MM.1S (cell line): ENCODE measurements around the gene IL3.

ENCODE experiments used
- DNase-seq: peaks from one replicate; pipeline ENCODE4 v3.0.0-alpha.2; 2015
- H2AFZ ChIP-seq: fragments of 300-600 bp; sonication (generic); 2 replicates; pipeline ENCODE4 v1.6.0; 2016; ENCODE audit warnings: antibody characterized with exemption, low read length
- H3F3A ChIP-seq: fragments of 300-600 bp; sonication (generic); 2 replicates; pipeline ENCODE4 v1.6.1; 2016; ENCODE audit warnings: mild to moderate bottlenecking, antibody characterized with exemption, low read length, moderate library complexity, mixed read lengths; ENCODE audit not compliant: insufficient read depth
- H3K27ac ChIP-seq: fragments of 300-600 bp; sonication (generic); 2 replicates; pipeline ENCODE4 v1.5.1; 2016; ENCODE audit warnings: mild to moderate bottlenecking, low read length
- H3K27me3 ChIP-seq: fragments of 300-600 bp; sonication (generic); replicated peaks from 2 replicates; pipeline ENCODE4 v1.6.0; 2016; ENCODE audit warnings: low read length; ENCODE audit not compliant: insufficient read depth
- H3K36me3 ChIP-seq: fragments of 300-600 bp; sonication (generic); replicated peaks from 2 replicates; pipeline ENCODE4 v1.6.1; 2016; ENCODE audit warnings: mild to moderate bottlenecking, low read length, mixed read lengths; ENCODE audit not compliant: insufficient read depth
- H3K4me1 ChIP-seq: fragments of 300-600 bp; sonication (generic); 2 replicates; pipeline ENCODE4 v1.6.1; 2016; ENCODE audit warnings: low read length, mixed read lengths
- H3K4me2 ChIP-seq: fragments of 300-600 bp; sonication (generic); 2 replicates; pipeline ENCODE4 v1.6.0; 2016; ENCODE audit warnings: low read depth, low read length
- H3K4me3 ChIP-seq: fragments of 300-600 bp; sonication (generic); 2 replicates; pipeline ENCODE4 v1.5.1; 2016; ENCODE audit warnings: low read length, mixed read lengths
- H3K79me2 ChIP-seq: fragments of 300-600 bp; sonication (generic); 2 replicates; pipeline ENCODE4 v1.6.1; 2016; ENCODE audit warnings: mixed run types, low read length, mixed read lengths
- H3K9ac ChIP-seq: fragments of 300-600 bp; sonication (generic); 2 replicates; pipeline ENCODE4 v1.6.1; 2016; ENCODE audit warnings: low read length, mixed read lengths
- H3K9me2 ChIP-seq: fragments of 300-600 bp; sonication (generic); replicated peaks from 2 replicates; pipeline ENCODE4 v1.6.1; 2016; ENCODE audit warnings: mild to moderate bottlenecking, low read length, mixed read lengths; ENCODE audit not compliant: insufficient read depth
- H3K9me3 ChIP-seq: fragments of 300-600 bp; sonication (generic); replicated peaks from 2 replicates; pipeline ENCODE4 v1.6.1; 2016; ENCODE audit warnings: mild to moderate bottlenecking, low read length, mixed read lengths; ENCODE audit not compliant: insufficient read depth
- H4K20me1 ChIP-seq: fragments of 300-600 bp; sonication (generic); 2 replicates; pipeline ENCODE4 v1.6.1; 2016; ENCODE audit warnings: mild to moderate bottlenecking, low read length, moderate library complexity, mixed read lengths; ENCODE audit not compliant: insufficient read depth
- CTCF ChIP-seq: fragments of 300-600 bp; sonication (generic); IDR thresholded peaks from 2 replicates; pipeline ENCODE4 v1.5.1; 2016; ENCODE audit warnings: antibody characterized with exemption, low read length, mixed read lengths
- EZH2 ChIP-seq: fragments of 300-600 bp; sonication (generic); optimal IDR thresholded peaks from 2 replicates; pipeline ENCODE3; 2017; ENCODE audit warnings: low read depth, mild to moderate bottlenecking, antibody characterized with exemption, low read length, mixed read lengths
- EZH2phosphoT487 ChIP-seq: fragments of 300-600 bp; sonication (generic); IDR thresholded peaks from 2 replicates; pipeline ENCODE4 v1.6.1; 2018; ENCODE audit warnings: antibody characterized with exemption, low read length

IL3 gene

GRCh38 chr5:132021654-132022053, 38.8 kb upstream of the IL3 start:
- Histone ChIP-seq H3K9me2 (no peaks in the 10 kb centered on the region), H3K27me3 (peaks cover 66% of the 10 kb centered on the region), H4K20me1 (peaks cover 7% of the 10 kb centered on the region; the same call in 1 of the 2 replicates), H3K79me2 (no peaks in the 10 kb centered on the region), H3K9me3 (no peaks in the 10 kb centered on the region), H3F3A (peaks cover 27% of the 10 kb centered on the region), H3K4me3 (no peak overlapping the region), H3K4me2 (no peak overlapping the region), H3K9ac (no peak overlapping the region), H2AFZ (no peak overlapping the region), H3K36me3 (no peaks in the 10 kb centered on the region), H3K4me1 (peaks cover 36% of the 10 kb centered on the region), H3K27ac (no peak overlapping the region)
- DNase-seq, result no peak
- TF ChIP-seq EZH2phosphoT487, result no peak
- no peak for TF ChIP-seq CTCF
- no peak for TF ChIP-seq EZH2

GRCh38 chr5:132022737-132023136, 37.7 kb upstream of the IL3 start:
- Histone ChIP-seq H3K79me2 (no peaks in the 10 kb centered on the region), H3F3A (peaks cover 27% of the 10 kb centered on the region), H2AFZ (no peak overlapping the region), H3K4me1 (peaks cover 34% of the 10 kb centered on the region), H3K9ac (no peak overlapping the region), H3K4me2 (no peak overlapping the region), H3K4me3 (no peak overlapping the region), H3K27ac (no peak overlapping the region), H4K20me1 (peaks cover 7% of the 10 kb centered on the region; the same call in 1 of the 2 replicates), H3K9me2 (no peaks in the 10 kb centered on the region), H3K27me3 (peaks cover 55% of the 10 kb centered on the region), H3K9me3 (no peaks in the 10 kb centered on the region), H3K36me3 (no peaks in the 10 kb centered on the region)
- TF ChIP-seq EZH2phosphoT487 (no peak), CTCF (no peak), EZH2 (no peak)
- DNase-seq, result no peak

- no peak overlapping the region for H3K4me2 ChIP-seq
- peaks cover 27% of the 10 kb centered on the region for H3F3A ChIP-seq
- H3K27me3 ChIP-seq, result peaks cover 48% of the 10 kb centered on the region
- no peak overlapping the region for H3K9ac ChIP-seq
- no peak overlapping the region for H3K4me3 ChIP-seq
- no peak overlapping the region for H3K27ac ChIP-seq
- H3K4me1 ChIP-seq, result peaks cover 26% of the 10 kb centered on the region
- TF ChIP-seq CTCF, result no peak
- TF ChIP-seq EZH2phosphoT487, result no peak
- no peak for TF ChIP-seq EZH2
- no peaks in the 10 kb centered on the region for H3K9me2 ChIP-seq
- peaks cover 7% of the 10 kb centered on the region; the same call in 1 of the 2 replicates for H4K20me1 ChIP-seq
- H3K9me3 ChIP-seq, result no peaks in the 10 kb centered on the region
- H3K36me3 ChIP-seq, result no peaks in the 10 kb centered on the region
- H3K79me2 ChIP-seq, result no peaks in the 10 kb centered on the region
- no peak for DNase-seq
- H2AFZ ChIP-seq, result no peak overlapping the region
These were observed 37.0 kb upstream of the IL3 start for GRCh38 chr5:132023258-132024116.
